Mesendoderm (in vitro differentiated cells): ENCODE results near the gene TTC9C.

Experiments used
- DNase-seq: peaks from one replicate; pipeline ENCODE4 v3.0.0; 2013
- H2AK5ac ChIP-seq: 2 replicates; pipeline ENCODE4 v1.6.1; 2013; ENCODE audit warnings: low read length, inconsistent platforms
- H2BK120ac ChIP-seq: 2 replicates; pipeline ENCODE4 v1.6.1; 2013; ENCODE audit warnings: low read depth, mild to moderate bottlenecking, low read length, moderate library complexity, mixed read lengths
- H2BK15ac ChIP-seq: replicated peaks from 2 replicates; pipeline ENCODE4 v1.6.1; 2013; ENCODE audit warnings: low read depth, mild to moderate bottlenecking, moderate library complexity
- H2BK5ac ChIP-seq: 2 replicates; pipeline ENCODE4 v1.6.1; 2013; ENCODE audit warnings: low read length, inconsistent platforms
- H3K18ac ChIP-seq: 2 replicates; pipeline ENCODE4 v1.6.1; 2013; ENCODE audit warnings: mild to moderate bottlenecking, low read length, mixed read lengths
- H3K23ac ChIP-seq: one replicate; pipeline ENCODE4 v1.6.1; 2013; ENCODE audit warnings: low read length
- H3K27ac ChIP-seq: 2 replicates; pipeline ENCODE4 v1.5.1; 2013; ENCODE audit warnings: low read depth, mild to moderate bottlenecking, inconsistent platforms, low read length, moderate library complexity
- H3K27me3 ChIP-seq: 2 replicates; pipeline ENCODE4 v1.6.1; 2013; ENCODE audit warnings: low read length, control low read depth, mild to moderate bottlenecking, inconsistent platforms; ENCODE audit not compliant: insufficient read depth, poor library complexity
- H3K36me3 ChIP-seq: 2 replicates; pipeline ENCODE4 v1.6.1; 2013; ENCODE audit warnings: low read length, inconsistent platforms; ENCODE audit not compliant: control insufficient read depth, insufficient read depth
- H3K4ac ChIP-seq: one replicate; pipeline ENCODE4 v1.6.1; 2013; ENCODE audit warnings: low read depth, mild to moderate bottlenecking, low read length, moderate library complexity
- H3K4me1 ChIP-seq: 2 replicates; pipeline ENCODE4 v1.6.1; 2013; ENCODE audit warnings: low read depth, low read length, inconsistent platforms; ENCODE audit not compliant: control insufficient read depth
- H3K4me2 ChIP-seq: 2 replicates; pipeline ENCODE4 v1.6.1; 2013; ENCODE audit warnings: low read length
- H3K4me3 ChIP-seq: 2 replicates; pipeline ENCODE4 v1.5.1; 2013; ENCODE audit warnings: mild to moderate bottlenecking, low read length
- H3K56ac ChIP-seq: one replicate; pipeline ENCODE4 v1.6.1; 2013; ENCODE audit warnings: low read length
- H3K79me1 ChIP-seq: 2 replicates; pipeline ENCODE4 v1.6.1; 2013; ENCODE audit warnings: low read length, inconsistent platforms
- H3K79me2 ChIP-seq: 2 replicates; pipeline ENCODE4 v1.6.1; 2013; ENCODE audit warnings: mild to moderate bottlenecking, low read length; ENCODE audit not compliant: control insufficient read depth, insufficient read depth
- H3K9ac ChIP-seq: 2 replicates; pipeline ENCODE4 v1.6.1; 2013; ENCODE audit warnings: low read length, inconsistent platforms
- H4K5ac ChIP-seq: one replicate; pipeline ENCODE4 v1.6.1; 2013; ENCODE audit warnings: low read length
- H4K8ac ChIP-seq: one replicate; pipeline ENCODE4 v1.6.1; 2013; ENCODE audit warnings: low read depth, mild to moderate bottlenecking, control low read depth, low read length, moderate library complexity
- WGBS: extraction: QIAGEN DNeasy Blood & Tissue Kit; methylation state at CpG from one replicate; pipeline ENCODE4 v1.1.7; 2013; ENCODE audit warnings: low lambda C conversion rate, missing lambda C conversion rate; ENCODE audit not compliant: insufficient coverage; ENCODE audit errors: extremely low coverage; 5-methylcytosine and 5-hydroxymethylcytosine counted together

Gene TTC9C

DNA sequence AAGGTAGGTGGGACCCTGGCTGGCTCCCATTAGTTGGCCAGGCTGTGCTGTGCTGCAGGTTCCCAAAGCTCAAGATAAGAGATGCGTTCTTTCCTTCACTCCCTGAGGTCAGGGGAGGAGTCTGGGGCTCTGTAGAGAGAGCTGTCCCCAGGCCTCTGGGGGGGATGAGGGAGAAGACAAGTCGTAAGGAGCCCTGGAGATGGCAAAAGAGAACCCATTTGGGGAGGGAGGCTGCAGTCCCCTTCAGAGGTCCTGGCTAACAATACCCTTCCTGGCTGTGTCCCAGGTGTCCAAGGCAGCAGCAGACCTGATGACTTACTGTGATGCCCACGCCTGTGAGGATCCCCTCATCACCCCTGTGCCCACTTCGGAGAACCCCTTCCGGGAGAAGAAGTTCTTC is 19.9 kb upstream of the TTC9C start:
- no peak overlapping the region for H2BK120ac ChIP-seq
- peak overlapping the region; percentile 90 for H2AK5ac ChIP-seq
- no peak overlapping the region for H2BK5ac ChIP-seq
- no peak overlapping the region for H3K4ac ChIP-seq
- peaks cover 5% of the 10 kb centered on the region for H3K36me3 ChIP-seq
- H2BK15ac ChIP-seq = no peak overlapping the region
- peaks cover 13% of the 10 kb centered on the region for H3K4me1 ChIP-seq
- H3K56ac ChIP-seq = peak overlapping the region; percentile 97
- peak overlapping the region; percentile 99 for H3K4me2 ChIP-seq
- no peak overlapping the region for H3K23ac ChIP-seq
- no peak overlapping the region for H3K27ac ChIP-seq
- no peak overlapping the region for H4K8ac ChIP-seq
- no peaks in the 10 kb centered on the region for H3K27me3 ChIP-seq
- peak; percentile 42 for DNase-seq
- peak overlapping the region; percentile 87 for H4K5ac ChIP-seq
- peaks cover 7% of the 10 kb centered on the region for H3K79me1 ChIP-seq
- H3K18ac ChIP-seq = no peak overlapping the region
- WGBS = no CpG with 5 or more reads among the region's 5 CpGs
- peaks cover 9% of the 10 kb centered on the region for H3K79me2 ChIP-seq
- no peak overlapping the region for H3K4me3 ChIP-seq
- peak overlapping the region; percentile 94 for H3K9ac ChIP-seq

- Histone ChIP-seq H2BK15ac (no peak overlapping the region), H3K27ac (peak overlapping the region; percentile 57), H3K4me3 (peak overlapping the region; percentile 72), H4K8ac (no peak overlapping the region), H3K4ac (peak overlapping the region; percentile 93), H2BK120ac (no peak overlapping the region), H3K18ac (peak overlapping the region; percentile 21), H3K79me2 (peaks cover 9% of the 10 kb centered on the region), H3K9ac (peak overlapping the region; percentile 94), H4K5ac (peak overlapping the region; percentile 87), H2AK5ac (peak overlapping the region; percentile 92), H2BK5ac (peak overlapping the region; percentile 86), H3K27me3 (no peaks in the 10 kb centered on the region), H3K56ac (peak overlapping the region; percentile 97), H3K79me1 (peaks cover 7% of the 10 kb centered on the region), H3K4me1 (peaks cover 13% of the 10 kb centered on the region), H3K36me3 (peaks cover 5% of the 10 kb centered on the region), H3K4me2 (peak overlapping the region; percentile 99), H3K23ac (peak overlapping the region; percentile 72)
- DNase-seq = peak; percentile 62
- WGBS = no CpG with 5 or more reads among the region's 7 CpGs
Observed at GRCh38 chr11:62708793-62709192, 19.5 kb upstream of the TTC9C start.

DNA sequence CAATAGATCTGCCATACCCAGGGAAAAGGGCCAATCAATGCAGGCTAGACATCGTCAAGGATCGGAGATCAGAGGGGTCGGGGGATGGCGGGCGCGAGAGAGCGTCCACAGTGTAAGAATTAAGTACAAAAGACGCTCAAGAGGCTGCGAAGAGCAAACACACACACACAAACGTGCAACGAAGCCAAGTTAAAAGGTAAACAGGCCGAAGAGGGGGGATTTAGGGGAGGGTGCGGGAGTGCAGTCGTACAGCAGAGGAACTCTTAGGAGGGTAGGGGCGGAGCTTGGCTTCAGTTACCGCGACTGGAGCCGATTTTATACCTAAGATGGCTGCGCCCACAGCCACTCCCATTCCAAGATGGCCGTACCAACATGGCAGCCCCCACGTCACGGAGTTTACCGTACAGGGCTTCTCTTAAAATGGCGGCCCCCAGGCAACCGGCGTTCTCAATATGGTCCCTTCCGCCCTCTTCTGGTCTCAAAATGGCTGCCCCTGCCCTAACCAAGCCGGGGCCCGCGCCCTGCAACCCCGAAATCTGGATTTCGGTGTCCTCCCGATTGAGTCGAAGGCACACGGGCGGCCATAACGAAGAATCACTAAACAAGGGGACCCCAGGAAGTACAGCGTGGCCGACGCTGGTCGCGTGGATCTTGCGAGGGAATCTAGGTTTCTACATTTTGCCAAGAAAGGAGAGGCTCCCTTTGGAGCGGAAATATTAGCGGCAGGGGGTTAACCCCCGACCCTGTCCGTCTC is 18.9 kb upstream of the TTC9C start:
- peak overlapping the region; percentile 96 for H4K5ac ChIP-seq
- peak overlapping the region; percentile 97 for H3K56ac ChIP-seq
- peak overlapping the region; percentile 99 for H3K4me2 ChIP-seq
- H3K79me2 ChIP-seq = peaks cover 9% of the 10 kb centered on the region
- H2BK15ac ChIP-seq = no peak overlapping the region
- no peaks in the 10 kb centered on the region for H3K27me3 ChIP-seq
- H3K23ac ChIP-seq = peak overlapping the region; percentile 72
- H3K4ac ChIP-seq = peak overlapping the region; percentile 93
- H3K27ac ChIP-seq = peak overlapping the region; percentile 87
- peaks cover 7% of the 10 kb centered on the region for H3K79me1 ChIP-seq
- H2BK120ac ChIP-seq = no peak overlapping the region
- H3K18ac ChIP-seq = peak overlapping the region; percentile 65
- H2AK5ac ChIP-seq = peak overlapping the region; percentile 92
- peak; percentile 99 for DNase-seq
- H3K36me3 ChIP-seq = peaks cover 5% of the 10 kb centered on the region
- no peak overlapping the region for H4K8ac ChIP-seq
- peak overlapping the region; percentile 86 for H2BK5ac ChIP-seq
- H3K4me3 ChIP-seq = peak overlapping the region; percentile 72
- WGBS = no CpG with 5 or more reads among the region's 47 CpGs
- peak overlapping the region; percentile 94 for H3K9ac ChIP-seq
- H3K4me1 ChIP-seq = peaks cover 13% of the 10 kb centered on the region

DNA sequence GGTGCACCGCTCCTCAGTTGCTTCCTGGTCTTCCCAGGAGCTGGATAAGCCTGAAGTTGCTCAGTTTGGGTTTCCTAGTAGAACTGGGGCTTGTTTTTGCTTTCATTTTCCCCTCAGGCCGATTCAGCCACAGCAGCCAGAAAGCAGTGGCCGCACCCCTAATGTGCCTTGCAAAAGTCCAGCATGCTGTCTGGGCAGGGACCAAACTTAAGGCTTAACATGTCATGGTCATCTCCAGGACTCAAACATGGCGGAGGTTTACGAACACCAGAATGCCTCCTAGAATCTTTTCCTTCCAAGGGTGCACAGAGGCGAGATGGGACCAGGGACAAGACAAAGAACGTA is 18.3 kb upstream of the TTC9C start:
- Histone ChIP-seq H3K9ac (peak overlapping the region; percentile 89), H3K56ac (peak overlapping the region; percentile 96), H3K4me3 (no peak overlapping the region), H3K79me1 (peaks cover 5% of the 10 kb centered on the region), H2BK15ac (no peak overlapping the region), H3K79me2 (peaks cover 8% of the 10 kb centered on the region), H2AK5ac (peak overlapping the region; percentile 20), H3K4ac (peak overlapping the region; percentile 89), H2BK5ac (peak overlapping the region; percentile 71), H3K23ac (no peak overlapping the region), H2BK120ac (no peak overlapping the region), H3K4me2 (peak overlapping the region; percentile 64), H3K36me3 (peaks cover 5% of the 10 kb centered on the region), H3K27me3 (no peaks in the 10 kb centered on the region), H3K4me1 (peaks cover 13% of the 10 kb centered on the region), H3K27ac (peak overlapping the region; percentile 87), H3K18ac (peak overlapping the region; percentile 65), H4K5ac (peak overlapping the region; percentile 96), H4K8ac (no peak overlapping the region)
- no CpG with 5 or more reads among the region's 7 CpGs for WGBS
- DNase-seq = no peak

GRCh38 chr11:62712276-62712812 is 15.9 kb upstream of the TTC9C start:
- no CpG with 5 or more reads among the region's 6 CpGs for WGBS
- Histone ChIP-seq H2BK15ac (no peak overlapping the region), H3K27ac (no peak overlapping the region), H4K8ac (no peak overlapping the region), H3K23ac (no peak overlapping the region), H2BK5ac (no peak overlapping the region), H3K4me1 (peaks cover 13% of the 10 kb centered on the region), H3K79me1 (peaks cover 1% of the 10 kb centered on the region), H3K56ac (no peak overlapping the region), H3K18ac (no peak overlapping the region), H2AK5ac (no peak overlapping the region), H3K79me2 (no peaks in the 10 kb centered on the region), H2BK120ac (no peak overlapping the region), H3K36me3 (peaks cover 13% of the 10 kb centered on the region), H3K4me3 (no peak overlapping the region), H3K4ac (no peak overlapping the region), H3K4me2 (no peak overlapping the region), H4K5ac (no peak overlapping the region), H3K9ac (no peak overlapping the region), H3K27me3 (no peaks in the 10 kb centered on the region)
- no peak for DNase-seq
